Stomach smooth muscle (tissue), 2 donors: ENCODE measurements around the gene GADD45A.
"Not testable (repeated sequence)": the region's sequence is repeated elsewhere in the genome, so short reads cannot be mapped to it uniquely, and the experiment has no call there.

Experiments used
- H3K27ac ChIP-seq: one replicate; pipeline ENCODE4 v1.7.0; 2013; ENCODE audit warnings: mild to moderate bottlenecking, low read length, inconsistent platforms
- H3K27me3 ChIP-seq, 2 donors: one replicate each; pipeline ENCODE4 v1.7.0; 2013; ENCODE audit warnings: low read length in 2 of 2; ENCODE audit not compliant: insufficient read depth in 2 of 2, control insufficient read depth in 1 of 2
- H3K36me3 ChIP-seq, 2 donors: one replicate each; pipeline ENCODE4 v1.7.0; 2013; ENCODE audit warnings: low read length in 2 of 2; ENCODE audit not compliant: control insufficient read depth in 2 of 2, insufficient read depth in 2 of 2
- H3K4me1 ChIP-seq: one replicate; pipeline ENCODE4 v1.7.0; 2013; ENCODE audit warnings: low read length; ENCODE audit not compliant: control insufficient read depth, insufficient read depth
- H3K4me3 ChIP-seq, 2 donors: one replicate each; pipeline ENCODE4 v1.7.0; 2013; ENCODE audit warnings: low read length in 2 of 2
- H3K9ac ChIP-seq, 2 donors: one replicate each; pipeline ENCODE4 v1.7.0; 2013; ENCODE audit warnings: low read length in 2 of 2, mild to moderate bottlenecking in 1 of 2
- H3K9me3 ChIP-seq, 2 donors: one replicate each; pipeline ENCODE4 v1.7.0; 2013; ENCODE audit warnings: low read length in 2 of 2; ENCODE audit not compliant: control insufficient read depth in 2 of 2
- donor health status: healthy.
- donor health status: Pancreatic carcinoma.

Gene GADD45A

GRCh38 chr1:67650061-67650460 is 34.9 kb upstream of the GADD45A start:
- Histone ChIP-seq H3K36me3 (no peaks in the 10 kb centered on the region), H3K27me3 (no peaks in the 10 kb centered on the region), H3K9me3 (no peaks in the 10 kb centered on the region), H3K9ac (no peak overlapping the region), H3K4me1 (peaks cover 18% of the 10 kb centered on the region), H3K27ac (no peak overlapping the region), H3K4me3 (no peak overlapping the region)

DNA sequence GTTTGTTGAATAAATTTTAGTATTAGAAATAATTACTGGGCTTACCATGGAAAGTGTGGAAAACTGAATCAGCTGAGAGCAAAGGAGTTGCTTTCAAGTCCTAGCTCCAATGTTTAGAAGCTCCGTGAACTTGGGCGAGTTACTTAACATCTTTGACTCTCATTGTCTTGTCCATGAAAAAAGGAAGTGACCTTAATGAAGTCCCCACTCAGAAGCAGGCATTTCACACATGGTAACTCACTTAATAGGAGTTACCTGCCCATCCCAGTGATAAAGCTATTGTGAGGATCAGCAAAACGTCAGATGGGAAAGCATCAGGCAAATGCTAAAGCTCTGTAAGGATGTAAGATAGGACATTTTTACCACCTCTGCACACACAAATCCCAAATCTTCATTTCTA is 34.0 kb upstream of the GADD45A start:
- no peak overlapping the region for H3K9ac ChIP-seq
- no peaks in the 10 kb centered on the region for H3K27me3 ChIP-seq
- no peak overlapping the region for H3K4me3 ChIP-seq
- no peaks in the 10 kb centered on the region for H3K36me3 ChIP-seq
- H3K27ac ChIP-seq: no peak overlapping the region
- H3K4me1 ChIP-seq: peaks cover 13% of the 10 kb centered on the region
- no peaks in the 10 kb centered on the region for H3K9me3 ChIP-seq

DNA sequence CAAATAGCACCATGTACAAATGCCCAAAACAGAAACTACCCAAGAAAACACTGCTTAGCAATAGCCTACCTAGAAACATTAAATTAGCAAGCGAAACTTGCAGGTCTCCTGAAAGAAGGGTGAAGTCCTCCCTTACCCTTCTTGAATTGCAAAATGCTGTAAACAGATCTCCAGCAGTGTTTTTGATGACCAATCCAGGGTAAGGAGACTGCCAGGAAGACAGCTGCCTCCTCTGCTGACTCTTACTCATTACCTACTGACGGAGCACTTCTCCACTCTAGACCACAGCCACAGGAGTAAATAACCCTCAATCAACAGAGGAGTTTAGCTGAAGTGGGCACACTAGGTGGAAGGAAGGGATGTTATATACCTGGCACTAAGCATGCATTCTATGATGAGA is 32.2 kb upstream of the GADD45A start:
- H3K27ac ChIP-seq: no peak overlapping the region
- no peak overlapping the region for H3K9ac ChIP-seq
- no peaks in the 10 kb centered on the region for H3K36me3 ChIP-seq
- no peaks in the 10 kb centered on the region for H3K9me3 ChIP-seq
- H3K4me3 ChIP-seq: no peak overlapping the region
- no peaks in the 10 kb centered on the region for H3K27me3 ChIP-seq
- no peaks in the 10 kb centered on the region for H3K4me1 ChIP-seq

- Histone ChIP-seq H3K9ac (no peak overlapping the region), H3K4me1 (no peaks in the 10 kb centered on the region), H3K27ac (no peak overlapping the region), H3K4me3 (no peak overlapping the region), H3K27me3 (no peaks in the 10 kb centered on the region), H3K36me3 (no peaks in the 10 kb centered on the region), H3K9me3 (no peaks in the 10 kb centered on the region)
These were observed 31.7 kb upstream of the GADD45A start for GRCh38 chr1:67653304-67653703.

DNA sequence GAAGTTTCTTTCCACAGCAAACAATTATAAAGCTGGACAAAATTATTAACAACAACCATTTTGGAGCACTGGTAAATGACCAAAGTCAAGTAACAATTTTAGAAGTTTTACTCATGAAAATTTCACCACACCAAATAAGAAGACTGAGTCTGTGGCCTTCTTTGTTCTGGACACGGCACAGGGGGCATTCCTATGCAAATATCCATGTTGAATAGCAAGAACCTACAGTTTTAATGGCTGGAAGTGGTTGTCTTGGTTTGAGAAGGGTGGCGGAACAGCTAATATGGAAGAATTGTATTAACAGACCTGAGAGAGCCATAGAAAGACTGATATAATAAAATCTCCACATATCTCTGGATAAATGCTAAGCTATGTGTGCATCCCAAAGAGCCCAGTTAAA is 29.4 kb upstream of the GADD45A start:
- Histone ChIP-seq H3K36me3 (no peaks in the 10 kb centered on the region), H3K9me3 (no peaks in the 10 kb centered on the region), H3K27ac (no peak overlapping the region), H3K9ac (no peak overlapping the region), H3K4me3 (no peak overlapping the region), H3K4me1 (no peaks in the 10 kb centered on the region), H3K27me3 (no peaks in the 10 kb centered on the region)

DNA sequence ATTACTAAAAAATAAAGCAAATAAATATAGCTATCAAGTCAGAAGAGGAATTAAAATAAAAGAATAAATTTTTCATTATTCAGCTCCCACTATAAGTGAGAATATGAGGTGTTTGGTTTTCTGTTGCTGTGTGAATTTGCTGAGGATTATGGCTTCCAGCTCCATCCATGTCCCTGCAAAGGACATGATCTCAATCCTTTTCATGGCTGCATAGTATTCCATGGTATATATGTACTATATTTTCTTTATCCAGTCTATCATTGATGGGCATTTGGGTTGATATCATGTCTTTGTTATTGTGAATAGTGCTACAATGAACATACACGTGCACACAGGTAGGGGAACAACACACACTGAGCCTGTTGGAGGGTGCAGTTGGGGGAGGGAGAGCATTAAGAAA is 27.8 kb upstream of the GADD45A start:
- H3K27ac ChIP-seq, H3K9ac ChIP-seq, H3K27me3 ChIP-seq, H3K4me3 ChIP-seq, H3K9me3 ChIP-seq, H3K36me3 ChIP-seq, H3K4me1 ChIP-seq: not testable (repeated sequence)

DNA sequence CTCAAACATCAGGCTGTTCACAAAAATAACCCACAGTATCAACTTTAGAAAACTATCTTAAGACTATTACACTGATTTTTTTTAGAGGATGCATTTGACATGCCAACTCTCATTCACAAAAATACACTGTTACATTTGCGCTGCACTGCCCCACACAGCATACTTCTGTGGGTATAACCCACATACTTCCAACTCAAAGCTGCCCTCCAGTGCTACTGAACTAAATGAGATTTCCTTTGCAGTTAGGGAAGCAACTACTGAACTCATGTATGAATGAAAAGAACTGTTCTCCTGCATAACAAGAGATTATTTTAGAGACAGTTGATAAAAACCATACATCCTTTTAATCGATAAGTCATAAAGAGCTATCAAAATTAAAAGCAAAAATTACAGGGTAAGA is 25.8 kb upstream of the GADD45A start:
- Histone ChIP-seq H3K36me3 (no peaks in the 10 kb centered on the region), H3K4me1 (no peaks in the 10 kb centered on the region), H3K27ac (no peak overlapping the region), H3K9me3 (no peaks in the 10 kb centered on the region), H3K9ac (no peak overlapping the region), H3K27me3 (no peaks in the 10 kb centered on the region), H3K4me3 (no peak overlapping the region)

DNA sequence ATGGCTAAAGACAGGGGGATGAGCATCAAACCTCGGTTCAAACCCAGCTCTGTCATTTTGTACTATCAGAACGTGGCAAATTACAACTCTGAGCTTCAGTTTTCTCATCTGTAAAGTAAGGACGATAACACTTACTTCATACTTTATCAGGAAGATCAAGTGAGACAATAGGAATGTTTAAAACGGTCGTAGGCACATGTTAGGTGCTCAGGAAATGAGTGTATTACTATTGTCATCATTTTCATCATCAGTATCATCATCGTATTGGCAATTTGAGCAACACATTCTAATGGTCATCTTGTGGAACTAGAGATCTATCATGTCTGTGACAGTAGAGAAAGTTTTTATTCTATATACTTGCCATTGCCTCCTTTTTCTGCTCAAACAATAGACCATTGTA is 22.1 kb upstream of the GADD45A start:
- Histone ChIP-seq H3K9ac (no peak overlapping the region), H3K4me1 (no peaks in the 10 kb centered on the region), H3K27me3 (no peaks in the 10 kb centered on the region), H3K9me3 (no peaks in the 10 kb centered on the region), H3K36me3 (no peaks in the 10 kb centered on the region), H3K27ac (no peak overlapping the region), H3K4me3 (no peak overlapping the region)

DNA sequence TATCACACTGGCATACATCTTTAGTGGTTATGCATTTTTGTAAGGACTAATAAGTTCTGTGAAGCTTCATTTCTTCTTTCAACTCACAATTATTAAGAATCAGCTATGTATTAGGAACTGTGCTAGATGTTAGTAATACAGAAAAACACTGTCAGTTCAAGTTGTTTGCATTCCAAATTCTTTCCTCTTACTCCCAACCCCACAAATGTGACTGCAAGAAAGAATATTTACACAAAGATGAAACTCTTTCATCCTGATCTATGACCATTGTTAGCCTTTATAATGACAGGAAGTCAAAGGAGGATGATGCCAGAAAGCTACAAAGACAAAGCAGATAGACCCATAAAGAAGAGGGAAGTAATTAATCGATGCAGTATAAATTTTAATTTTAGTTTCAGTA is 21.0 kb upstream of the GADD45A start:
- H3K27me3 ChIP-seq: no peaks in the 10 kb centered on the region
- H3K36me3 ChIP-seq: no peaks in the 10 kb centered on the region
- H3K9me3 ChIP-seq: no peaks in the 10 kb centered on the region
- no peak overlapping the region for H3K9ac ChIP-seq
- H3K27ac ChIP-seq: no peak overlapping the region
- H3K4me1 ChIP-seq: no peaks in the 10 kb centered on the region
- H3K4me3 ChIP-seq: no peak overlapping the region

- not testable (repeated sequence) for H3K9ac ChIP-seq, H3K9me3 ChIP-seq, H3K36me3 ChIP-seq, H3K27ac ChIP-seq, H3K4me3 ChIP-seq, H3K27me3 ChIP-seq, H3K4me1 ChIP-seq
These were observed 19.7 kb upstream of the GADD45A start for GRCh38 chr1:67665307-67665706.

- Histone ChIP-seq H3K36me3 (no peaks in the 10 kb centered on the region), H3K9ac (no peak overlapping the region), H3K27ac (no peak overlapping the region), H3K27me3 (no peaks in the 10 kb centered on the region), H3K4me1 (no peaks in the 10 kb centered on the region), H3K4me3 (no peak overlapping the region), H3K9me3 (no peaks in the 10 kb centered on the region)
These were observed 18.4 kb upstream of the GADD45A start for GRCh38 chr1:67666636-67667035.

- no peak overlapping the region for H3K9ac ChIP-seq
- no peaks in the 10 kb centered on the region for H3K9me3 ChIP-seq
- no peak overlapping the region for H3K27ac ChIP-seq
- no peaks in the 10 kb centered on the region for H3K4me1 ChIP-seq
- H3K27me3 ChIP-seq: no peaks in the 10 kb centered on the region
- H3K4me3 ChIP-seq: no peak overlapping the region
- no peaks in the 10 kb centered on the region for H3K36me3 ChIP-seq
These were observed 16.3 kb upstream of the GADD45A start for GRCh38 chr1:67668660-67669059.
